GM21723 (cell line): ENCODE measurements around the gene TMEM201.
A peak's percentile ranks its signal among the peaks of the same experiment; 100 is the strongest.
"Not testable (repeated sequence)": the region's sequence is repeated elsewhere in the genome, so short reads cannot be mapped to it uniquely, and the experiment has no call there.

Experiments used
- ATAC-seq: cut with Tn5 transposase; IDR thresholded peaks from one replicate; pipeline ENCODE4 v1.9.1; 2021; ENCODE audit warnings: mild to moderate bottlenecking, moderate library complexity; ENCODE audit not compliant: unreplicated experiment

Gene TMEM201

DNA sequence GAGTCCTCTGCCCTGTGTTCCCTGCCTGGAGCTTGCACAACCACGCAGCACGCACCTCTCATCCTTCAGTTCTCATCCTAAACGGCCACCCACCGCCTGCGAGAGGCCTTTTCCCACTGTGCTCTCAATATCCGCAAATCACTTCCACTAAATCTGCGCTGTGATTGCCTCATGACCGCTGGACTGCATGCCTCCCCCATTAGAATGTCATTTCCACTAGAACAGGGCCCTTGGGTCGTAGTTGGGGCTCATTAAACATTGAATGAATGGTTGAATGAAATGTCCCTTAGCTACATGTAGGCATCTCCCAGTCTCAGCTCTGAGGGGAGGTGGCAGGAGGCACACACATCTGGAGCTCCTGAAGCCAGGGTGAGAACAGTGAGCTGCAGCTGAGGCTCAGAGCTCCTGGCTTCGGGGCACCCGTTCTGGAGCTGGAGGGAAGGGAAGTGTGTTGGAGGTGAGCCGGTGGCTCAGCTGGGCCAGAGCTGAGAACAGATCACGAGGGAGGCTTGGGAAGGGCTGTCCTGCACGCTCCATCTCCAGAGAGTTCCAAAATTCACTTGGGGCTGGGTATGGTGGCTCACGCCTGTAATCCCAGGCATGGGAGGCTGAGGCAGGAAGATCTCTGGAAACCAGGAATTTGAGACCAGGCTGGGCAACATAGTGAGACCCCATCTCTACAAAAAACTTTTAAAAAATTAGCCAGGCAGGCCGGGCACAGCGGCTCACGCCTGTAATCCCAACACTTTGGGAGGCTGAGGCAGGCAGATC lies 30.4 kb downstream of the TMEM201 start:
- ATAC-seq = no peak

DNA sequence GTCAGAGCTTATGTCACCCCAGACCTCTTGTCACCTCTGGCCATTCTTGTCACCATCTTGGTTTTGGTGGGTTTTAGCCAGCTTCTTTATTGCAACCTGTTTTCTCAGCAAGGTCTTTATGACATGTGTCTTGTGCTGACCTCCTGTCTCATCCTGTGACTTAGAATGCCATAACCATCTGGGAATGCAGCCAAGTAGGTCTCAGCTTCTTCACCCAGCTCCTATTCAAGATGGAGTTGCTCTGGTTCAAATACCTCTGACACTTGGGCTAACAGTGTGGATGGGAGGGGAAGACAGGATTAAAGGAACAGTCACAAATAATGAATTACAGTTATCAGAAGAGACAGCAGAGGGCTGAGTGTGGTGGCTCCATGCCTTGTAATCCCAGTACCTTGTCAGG lies 32.3 kb downstream of the TMEM201 start:
- ATAC-seq = no peak

DNA sequence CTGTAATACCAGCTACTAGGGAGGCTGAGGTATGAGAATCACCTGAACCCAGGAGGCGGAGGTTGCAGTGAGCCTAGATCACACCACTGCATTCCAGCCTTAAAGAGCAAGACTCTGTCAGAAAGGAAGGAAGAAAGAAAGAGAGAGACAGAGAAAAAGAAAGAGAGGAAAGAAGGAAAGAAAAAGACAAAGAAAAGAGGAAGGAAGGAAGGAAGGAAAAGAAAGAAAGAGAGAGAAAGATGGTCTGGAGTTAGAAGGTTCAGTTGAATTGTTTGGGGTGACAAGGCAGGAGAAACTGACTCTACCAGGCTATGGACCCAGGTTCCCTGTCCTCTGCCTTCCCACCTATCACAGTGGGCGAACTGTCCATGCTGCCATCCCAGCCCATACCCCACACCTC lies 35.4 kb downstream of the TMEM201 start:
- no peak for ATAC-seq

DNA sequence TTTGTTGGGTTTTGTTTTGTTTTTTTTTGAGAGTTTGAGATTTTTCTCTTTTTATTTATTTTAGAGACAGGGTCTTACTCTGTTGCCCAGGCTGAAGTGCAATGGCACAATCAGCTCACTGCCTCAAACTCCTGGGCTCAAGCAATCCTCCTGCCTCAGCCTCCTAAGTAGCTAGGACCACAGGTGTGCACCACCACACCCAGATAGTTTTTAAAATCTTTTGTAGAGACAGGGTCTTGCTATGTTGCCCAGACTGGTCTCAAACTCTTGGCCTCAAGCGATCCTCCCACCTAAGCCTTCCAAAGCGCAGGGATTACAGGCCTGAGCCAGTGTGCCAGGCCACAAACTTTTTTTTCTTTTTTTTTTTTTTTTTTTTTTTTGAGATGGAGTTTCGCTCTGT lies 36.3 kb downstream of the TMEM201 start:
- not testable (repeated sequence) for ATAC-seq

DNA sequence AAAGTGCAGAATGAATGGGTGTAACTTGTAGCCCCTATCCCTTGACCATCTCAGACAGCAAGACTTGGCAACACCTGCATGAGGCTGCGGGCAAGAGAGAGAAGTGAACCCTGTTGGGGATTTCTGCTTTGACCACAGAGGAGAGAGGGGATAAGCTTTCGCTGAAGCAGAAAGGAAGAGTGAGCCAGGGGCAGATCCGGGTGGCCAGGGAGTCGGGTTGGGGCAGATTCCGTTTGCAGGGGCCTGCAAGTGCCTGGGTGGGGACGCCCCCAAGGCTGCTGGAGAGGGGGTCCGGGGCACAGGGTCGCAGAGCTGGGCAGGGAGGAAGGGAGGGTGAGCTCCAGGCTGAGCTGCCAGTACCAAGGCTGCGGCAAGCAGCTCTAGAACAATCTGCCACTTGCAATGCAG lies 37.5 kb downstream of the TMEM201 start:
- ATAC-seq = peak; percentile 46

DNA sequence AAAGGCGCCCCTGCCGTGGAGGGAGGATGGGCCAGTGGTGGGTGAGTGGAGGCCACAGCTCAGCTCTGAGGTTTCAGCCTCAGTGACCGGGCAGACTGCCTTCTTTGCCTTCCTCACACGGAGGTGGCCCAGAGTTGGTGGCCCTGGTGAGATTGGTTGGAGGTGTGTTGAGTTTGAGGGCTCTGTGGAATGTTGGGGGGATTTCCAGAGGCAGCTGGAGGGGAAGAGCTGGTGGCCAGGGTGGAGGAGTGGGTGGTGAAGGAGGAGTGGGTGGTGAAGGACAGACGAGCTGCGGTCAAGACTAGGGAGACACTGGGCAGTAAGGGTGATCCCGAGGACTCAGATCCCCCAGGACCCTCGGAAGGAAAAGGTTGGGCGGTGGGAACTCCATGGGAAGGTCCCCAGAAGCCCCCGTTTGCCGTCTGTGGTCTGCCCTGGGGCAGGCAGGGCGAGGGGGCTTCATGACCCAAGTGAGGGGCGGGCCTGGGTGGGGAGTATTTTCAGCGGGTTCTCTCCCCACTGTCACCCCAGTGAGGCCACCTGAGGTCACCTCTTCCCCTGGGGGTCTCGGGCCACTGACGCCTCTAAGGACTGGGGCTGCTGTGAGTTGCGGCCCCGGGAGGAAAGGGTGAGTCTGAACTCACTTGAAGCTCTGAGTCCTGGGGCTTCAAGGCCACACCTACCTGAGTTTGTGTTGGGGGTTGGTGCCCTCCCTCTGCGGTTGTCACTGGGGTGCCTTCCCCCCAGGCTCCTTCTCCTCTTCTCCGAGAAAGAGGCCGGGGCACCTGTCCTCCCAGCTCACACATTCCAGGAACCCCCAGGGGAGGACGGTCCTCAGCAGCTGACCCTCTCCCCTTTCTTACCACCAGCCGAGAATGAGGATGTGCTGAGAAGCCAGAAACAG lies 40.1 kb downstream of the TMEM201 start:
- ATAC-seq = no peak

DNA sequence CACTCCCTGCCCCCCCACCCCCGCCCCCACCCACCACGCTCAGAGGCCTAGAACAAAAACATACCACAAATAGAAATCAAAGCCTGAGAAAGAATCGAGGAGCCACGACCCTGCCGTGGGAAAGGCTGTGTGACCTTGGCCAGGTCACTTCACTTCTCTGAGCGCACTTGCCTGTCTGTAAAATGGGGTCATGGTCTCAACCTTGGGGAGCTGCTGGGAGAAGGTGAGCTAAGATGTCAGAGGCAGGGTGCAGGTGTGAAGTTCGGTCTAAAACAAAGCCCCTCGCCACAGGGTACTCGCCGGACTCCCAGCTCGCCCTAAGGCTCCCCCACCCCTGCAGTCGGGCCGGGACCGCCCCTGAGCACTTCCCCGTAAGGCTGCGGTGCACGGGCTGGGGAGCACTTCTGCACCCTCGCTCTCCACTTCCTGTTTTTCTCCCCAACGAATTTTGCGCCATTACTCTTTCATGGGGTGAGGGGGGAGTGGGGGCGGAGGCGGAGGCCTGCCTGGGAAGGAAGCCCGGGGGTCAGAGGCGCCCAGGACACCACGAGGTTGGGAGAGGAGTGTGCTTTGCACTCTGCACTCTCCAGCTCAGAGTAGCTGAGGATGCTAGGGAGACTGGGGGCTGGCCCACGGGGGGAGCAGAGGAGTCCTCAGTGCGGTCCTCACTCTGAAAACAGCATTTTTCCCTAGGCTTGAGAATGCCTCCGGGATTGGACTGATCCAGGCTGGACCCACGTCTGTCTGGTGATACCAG lies 40.9 kb downstream of the TMEM201 start:
- ATAC-seq = peak; percentile 38

DNA sequence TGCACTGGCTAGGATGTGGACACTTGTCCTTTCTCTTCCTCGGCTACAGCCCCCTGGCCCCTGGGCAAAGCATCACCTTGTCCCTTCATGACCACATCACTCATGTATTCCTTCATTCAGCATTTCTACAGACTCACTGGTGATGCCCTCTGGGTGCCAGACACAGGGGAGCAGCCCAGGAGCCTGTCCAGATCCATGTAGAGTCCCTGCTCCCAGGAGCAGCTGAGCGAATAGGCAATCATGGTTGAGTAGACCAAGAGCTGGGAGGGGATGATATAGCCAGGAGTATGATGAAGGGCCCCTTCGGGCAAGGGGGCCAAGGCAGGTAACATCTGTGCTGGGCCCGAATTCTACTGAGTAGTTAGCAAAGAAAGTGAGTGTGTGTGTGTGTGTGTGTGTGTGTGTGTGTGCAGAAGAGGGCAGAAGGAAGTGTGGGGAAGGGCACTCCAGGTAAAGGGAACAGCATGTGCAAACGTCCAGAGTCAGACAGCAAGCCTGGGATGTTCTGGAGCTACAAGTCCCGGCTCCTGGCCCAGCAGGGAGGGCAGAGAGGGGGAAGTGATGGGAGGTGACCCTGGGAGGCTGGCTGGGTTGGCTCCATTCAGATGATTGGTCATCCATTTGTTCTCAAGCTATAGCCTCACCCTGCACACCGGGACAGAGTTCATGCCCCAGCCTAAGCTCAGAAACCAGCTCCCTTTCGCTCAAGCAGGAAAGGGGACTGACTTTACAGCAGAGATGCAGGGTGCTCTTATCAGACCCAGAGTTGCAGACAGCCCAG lies 41.8 kb downstream of the TMEM201 start:
- no peak for ATAC-seq

DNA sequence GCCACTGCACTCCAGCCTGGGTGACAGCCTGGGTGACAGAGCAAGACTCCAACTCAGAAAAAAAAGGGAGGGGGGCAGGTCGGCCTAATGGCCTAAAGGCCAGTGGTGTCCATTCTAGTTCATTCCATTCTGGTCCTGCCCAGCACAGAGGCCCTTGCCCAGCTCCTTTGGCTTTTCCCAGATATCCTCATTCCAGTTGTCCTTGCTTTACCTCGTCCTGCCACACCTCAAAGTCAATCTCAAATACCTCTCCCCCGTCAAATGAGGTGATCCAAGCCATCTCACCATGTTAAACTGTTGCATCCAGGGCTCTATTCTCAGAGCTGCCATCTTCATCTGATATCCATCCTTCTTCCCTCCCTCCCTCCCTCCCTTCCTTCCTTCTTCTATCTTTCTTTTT lies 42.9 kb downstream of the TMEM201 start:
- ATAC-seq = no peak

DNA sequence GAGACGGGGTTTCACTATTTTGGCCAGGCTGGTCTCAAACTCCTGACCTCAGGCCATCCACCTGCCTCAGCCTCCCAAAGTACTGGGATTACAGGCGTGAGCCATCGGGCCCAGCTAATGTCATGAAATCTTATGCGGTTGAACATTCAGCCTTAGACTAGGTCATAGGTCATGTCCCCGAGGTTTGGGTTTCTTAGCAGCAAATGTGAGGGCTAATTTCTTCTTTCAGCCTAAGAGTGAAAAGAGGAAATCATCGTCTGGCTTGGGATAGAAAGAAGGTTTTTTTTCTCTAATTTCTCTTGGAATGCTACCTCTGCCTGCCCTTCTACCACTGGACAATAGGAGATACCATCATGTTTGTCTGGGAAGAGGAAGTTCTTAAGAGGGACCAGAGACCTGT lies 44.8 kb downstream of the TMEM201 start:
- ATAC-seq = no peak

DNA sequence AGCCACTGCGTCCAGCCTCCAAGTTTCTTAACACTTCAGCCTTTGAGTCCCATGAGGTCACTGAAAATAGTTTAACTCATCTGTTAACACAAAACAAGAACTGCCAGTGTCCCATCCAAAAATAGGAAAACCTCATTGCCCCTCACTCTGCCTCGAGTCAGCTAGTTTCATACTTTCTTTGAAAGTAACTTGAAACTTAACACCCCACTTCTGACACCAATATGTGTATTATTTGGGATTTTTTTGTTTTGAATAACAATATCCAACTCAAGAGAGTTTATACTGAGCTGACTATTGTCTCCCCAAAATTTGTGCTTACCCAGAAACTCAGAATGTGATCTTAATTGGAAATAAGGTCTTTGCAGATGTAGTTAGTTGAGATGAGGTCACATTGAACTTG lies 45.9 kb downstream of the TMEM201 start:
- no peak for ATAC-seq

DNA sequence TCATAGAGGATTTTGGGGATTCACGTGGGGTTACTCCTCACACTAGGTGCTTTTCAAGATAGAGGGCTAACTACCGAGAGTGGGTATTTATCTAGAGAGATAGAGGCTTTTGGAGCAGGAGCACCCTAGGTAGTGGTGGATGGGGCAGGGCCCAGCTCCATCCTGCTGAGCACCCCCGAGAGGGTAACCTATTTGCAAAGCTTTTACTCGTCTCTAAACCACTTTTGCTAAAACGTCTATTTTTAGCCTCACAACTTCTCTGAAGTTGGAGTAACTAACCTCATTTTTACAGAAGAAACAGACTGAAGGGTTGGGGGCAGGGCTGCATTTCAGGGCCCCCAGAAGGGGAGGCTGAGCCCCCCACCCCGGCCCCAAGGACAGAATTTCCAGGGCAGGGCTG lies 50.5 kb downstream of the TMEM201 start:
- no peak for ATAC-seq

DNA sequence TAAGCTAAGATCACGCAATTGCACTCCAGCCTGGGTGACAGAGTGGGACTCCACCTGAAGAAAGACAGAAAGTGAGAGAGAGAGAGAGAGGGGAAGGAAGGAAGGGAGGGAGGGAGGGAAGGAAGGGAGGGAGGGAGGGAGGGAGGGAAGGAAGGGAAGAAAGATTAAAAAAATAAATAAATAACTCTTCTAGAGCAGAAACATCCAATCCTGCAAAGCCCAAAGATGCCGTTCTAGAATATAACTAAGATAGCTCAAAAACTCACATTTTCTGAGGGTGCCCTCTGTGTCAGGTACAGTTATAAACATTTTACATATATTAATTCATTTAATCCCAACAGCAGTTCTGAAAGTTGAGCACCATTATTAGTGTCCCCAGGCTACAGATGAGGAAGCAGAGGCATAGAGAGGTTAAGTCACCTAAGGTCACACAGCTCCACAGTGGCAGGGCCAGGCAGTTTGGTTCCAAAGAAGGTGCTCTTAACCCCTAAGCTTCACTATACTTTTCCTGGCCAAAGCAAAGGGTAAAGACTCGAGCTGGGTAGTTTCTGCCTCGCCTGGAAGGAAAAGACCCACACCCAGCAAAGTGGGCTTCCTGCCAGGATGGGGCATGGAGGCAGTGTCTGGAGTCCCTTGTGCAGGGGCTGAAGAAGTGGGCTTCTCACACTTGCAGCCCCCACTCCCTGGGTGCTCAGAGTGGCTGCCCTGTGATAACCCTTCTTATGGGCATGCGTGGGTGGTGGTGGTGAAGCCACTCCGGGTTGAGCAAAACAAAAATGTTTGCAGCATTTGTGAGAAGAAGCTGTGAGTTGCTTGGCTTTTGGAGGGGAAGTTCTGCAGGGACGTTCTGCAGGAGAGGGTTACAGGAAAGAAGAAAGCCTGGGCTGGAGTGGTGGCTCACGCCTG lies 54.9 kb downstream of the TMEM201 start:
- ATAC-seq = no peak

DNA sequence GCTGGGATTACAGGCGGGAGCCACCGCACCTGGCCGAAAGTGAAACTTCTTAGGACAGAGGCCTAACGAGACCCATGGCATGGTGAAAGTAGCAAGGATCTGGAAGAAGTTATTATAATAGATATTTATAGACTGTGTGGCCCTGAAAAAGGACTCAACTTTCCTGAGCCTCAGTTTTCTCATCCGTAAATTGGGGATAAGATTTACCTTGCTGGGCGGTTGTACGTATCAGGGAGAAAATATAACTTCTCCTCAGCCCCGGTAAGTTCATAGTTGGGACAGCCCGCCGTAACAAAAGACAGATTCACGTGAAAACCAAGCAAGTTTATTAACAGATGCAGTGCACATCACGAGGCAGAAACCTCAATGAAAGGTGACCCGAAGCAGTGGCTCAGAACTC lies 57.3 kb downstream of the TMEM201 start:
- ATAC-seq = no peak

DNA sequence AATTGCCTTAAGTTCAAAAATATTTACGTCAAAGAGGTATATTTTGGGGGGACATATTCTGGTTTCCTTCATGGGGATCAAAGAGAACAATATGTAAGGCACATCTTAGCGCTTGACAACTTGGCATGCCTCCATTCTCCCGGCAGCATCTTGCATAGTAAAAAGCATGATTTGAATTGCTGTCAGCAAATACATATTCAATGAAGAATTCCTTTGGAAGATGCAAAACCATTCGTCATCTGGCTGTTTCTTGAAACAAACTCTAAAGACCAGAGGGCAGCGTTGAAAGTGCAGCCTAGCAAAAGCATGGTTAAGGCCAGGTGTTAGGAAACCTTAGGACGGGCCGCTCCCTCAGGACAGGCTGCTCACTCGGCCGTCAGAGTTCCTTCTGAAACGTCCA lies 59.5 kb downstream of the TMEM201 start:
- ATAC-seq = no peak

DNA sequence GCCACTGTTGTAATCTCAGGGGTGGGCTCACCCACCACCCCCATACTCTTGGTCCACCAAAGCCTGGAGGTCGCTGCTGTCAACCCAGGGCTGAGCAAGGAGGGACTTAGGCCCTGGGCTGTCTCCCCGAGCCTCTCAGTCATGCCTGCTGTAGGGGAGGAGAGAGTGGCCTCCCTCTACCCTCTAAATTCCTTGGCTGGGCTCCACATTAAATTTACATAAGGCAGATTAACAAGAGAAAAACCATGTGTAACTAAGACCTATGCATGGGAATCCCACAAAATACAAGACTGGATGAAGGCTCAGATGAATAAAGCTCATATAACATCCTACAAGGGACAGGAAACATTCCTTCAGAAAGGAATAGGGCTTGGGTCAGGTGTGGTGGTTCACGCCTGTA lies 61.1 kb downstream of the TMEM201 start:
- no peak for ATAC-seq

DNA sequence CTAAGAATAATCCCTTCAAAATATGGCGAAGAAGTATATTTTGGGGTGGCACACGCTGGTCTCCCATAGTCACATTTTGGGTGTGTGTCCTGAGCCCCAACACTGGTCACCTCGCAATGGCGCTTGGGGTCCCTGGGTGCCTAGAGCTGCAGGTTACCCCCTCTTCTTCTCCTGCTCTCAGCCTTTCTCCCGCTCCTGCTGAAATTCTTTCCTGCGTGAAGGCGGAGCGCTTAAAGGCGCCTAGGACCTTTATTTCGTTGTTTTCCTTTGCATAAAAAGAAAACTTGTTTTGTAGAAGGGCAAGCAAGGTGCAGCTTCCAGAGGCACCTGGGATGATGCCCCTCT lies 62.5 kb downstream of the TMEM201 start:
- no peak for ATAC-seq

DNA sequence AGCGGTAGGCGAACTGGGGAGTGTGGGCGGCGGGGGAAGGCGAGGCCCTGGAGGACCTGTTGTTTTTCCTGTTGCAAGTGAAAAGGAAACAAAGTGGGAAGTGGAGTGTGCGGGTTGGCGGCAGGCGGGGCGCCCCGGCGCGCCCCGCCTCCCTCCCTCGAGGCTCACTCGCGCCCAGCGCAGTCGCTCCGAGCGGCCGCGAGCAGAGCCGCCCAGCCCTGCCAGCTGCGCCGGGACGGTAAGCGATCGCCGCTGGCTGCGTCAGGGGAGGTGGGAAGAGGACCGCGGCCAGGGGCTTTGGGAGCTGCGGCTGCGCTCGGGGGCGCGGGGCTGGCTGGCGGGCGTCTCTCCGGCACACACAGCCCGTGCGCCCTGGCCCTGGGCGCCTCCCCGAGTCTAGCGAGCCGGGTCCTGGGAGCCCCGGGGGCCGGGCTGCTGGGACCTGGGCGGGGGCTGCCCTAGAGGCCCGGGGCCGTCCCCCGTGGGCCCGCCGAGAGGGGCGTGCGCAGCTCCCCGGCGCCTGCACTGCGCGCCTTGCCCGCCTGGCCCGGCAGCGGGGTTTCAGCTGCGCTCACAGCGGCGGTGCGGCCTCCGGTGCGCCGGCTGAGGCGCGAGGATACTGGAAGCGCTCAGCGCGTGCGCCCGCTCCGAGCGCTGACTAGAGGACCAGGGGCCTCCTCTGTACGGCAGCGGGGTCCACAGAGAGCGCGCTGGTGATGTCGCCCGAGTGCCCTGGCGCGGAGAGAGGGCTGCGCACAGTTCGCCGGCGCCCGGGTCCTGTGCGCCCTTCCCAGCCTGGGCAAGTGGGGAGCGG lies 63.1 kb downstream of the TMEM201 start, which contains the start of gene PIK3CD:
PIK3CD (plus strand) TSS at position 167 of the 814 bp plus-strand sequence. CDS start 58,725 bp downstream, outside the sequence.
- ATAC-seq = no peak
